PC-3 (cell line): ENCODE results near the gene CHTF18. TPM values are rescaled to one million over a fixed set of nuclear protein-coding genes. Genes with fewer than 3 reads are reported as not detected.
"Not testable (repeated sequence)": the region's sequence is repeated elsewhere in the genome, so short reads cannot be mapped to it uniquely, and the experiment has no call there.

Experiments used
- ATAC-seq: fragments of 200-7000 bp; cut with Tn5 transposase; 2 replicates; pipeline ENCODE4 v1.9.1; 2020; ENCODE audit warnings: mild to moderate bottlenecking, moderate library complexity
- BruUV-seq: library from RNA; stranded (reverse); fragments of 400-500 nt; replicated peaks from 2 replicates; lab custom pipeline; 2021; lab: Mats Ljungman, UMichigan
- CTCF ChIA-PET: fragments of 300-600 bp; sonication (Branson Sonifier 250); formaldehyde crosslinking; loops from one replicate; lab custom pipeline; 2022; ENCODE audit warnings: antibody characterized with exemption; lab: Charles Lee
- POLR2A ChIA-PET: fragments of 300-600 bp; sonication (Branson Sonifier 250); formaldehyde crosslinking; loops from one replicate; lab custom pipeline; 2022; ENCODE audit warnings: antibody characterized with exemption; ENCODE audit not compliant: unreplicated experiment; lab: Charles Lee
- DNase-seq: peaks from one replicate; pipeline ENCODE4 v3.0.0-alpha.2; 2015
- H2AFZ ChIP-seq: fragments of 300-600 bp; sonication (generic); 2 replicates; pipeline ENCODE4 v1.6.0; 2016; ENCODE audit warnings: antibody characterized with exemption, low read length
- H3F3A ChIP-seq: fragments of 300-600 bp; sonication (generic); one replicate; pipeline ENCODE4 v1.6.0; 2017; ENCODE audit warnings: antibody characterized with exemption, low read length, control low read depth, mild to moderate bottlenecking; ENCODE audit not compliant: unreplicated experiment
- H3K27ac ChIP-seq: fragments of 300-600 bp; sonication (generic); 2 replicates; pipeline ENCODE4 v1.5.1; 2016; ENCODE audit warnings: mild to moderate bottlenecking, low read length
- H3K27me3 ChIP-seq: fragments of 300-600 bp; sonication (generic); 2 replicates; pipeline ENCODE4 v1.6.1; 2016; ENCODE audit warnings: low read length, mixed read lengths
- H3K36me3 ChIP-seq: fragments of 300-600 bp; sonication (generic); 2 replicates; pipeline ENCODE4 v1.6.1; 2016; ENCODE audit warnings: low read depth, mixed run types, low read length, mixed read lengths
- H3K4me1 ChIP-seq: fragments of 300-600 bp; sonication (generic); 2 replicates; pipeline ENCODE4 v1.5.1; 2016; ENCODE audit warnings: low read length; ENCODE audit not compliant: insufficient read depth
- H3K4me2 ChIP-seq: fragments of 300-600 bp; sonication (generic); 2 replicates; pipeline ENCODE4 v1.6.0; 2016; ENCODE audit warnings: low read length
- H3K4me3 ChIP-seq: fragments of 300-600 bp; sonication (generic); 2 replicates; pipeline ENCODE4 v1.5.1; 2016; ENCODE audit warnings: mild to moderate bottlenecking, low read length, mixed read lengths
- H3K79me2 ChIP-seq: fragments of 300-600 bp; sonication (generic); 2 replicates; pipeline ENCODE4 v1.6.1; 2017; ENCODE audit warnings: low read length, mixed read lengths
- H3K9ac ChIP-seq: fragments of 300-600 bp; sonication (generic); 2 replicates; pipeline ENCODE4 v1.6.0; 2016; ENCODE audit warnings: mild to moderate bottlenecking, low read length
- H3K9me2 ChIP-seq: fragments of 300-600 bp; sonication (generic); replicated peaks from 2 replicates; pipeline ENCODE4 v1.6.1; 2016; ENCODE audit warnings: mixed run types, low read length, mixed read lengths
- H3K9me3 ChIP-seq: fragments of 300-600 bp; sonication (generic); 2 replicates; pipeline ENCODE4 v1.6.1; 2016; ENCODE audit warnings: low read length, mixed read lengths
- H4K20me1 ChIP-seq: fragments of 300-600 bp; sonication (generic); 2 replicates; pipeline ENCODE4 v1.6.1; 2016; ENCODE audit warnings: low read length, mixed read lengths
- EZH2 ChIP-seq: fragments of 300-600 bp; sonication (generic); IDR thresholded peaks from one replicate; pipeline ENCODE4 v1.6.1; 2017; ENCODE audit warnings: antibody characterized with exemption, mild to moderate bottlenecking, low read length; ENCODE audit not compliant: unreplicated experiment
- EZH2phosphoT487 ChIP-seq: fragments of 300-600 bp; sonication (generic); IDR thresholded peaks from 2 replicates; pipeline ENCODE4 v1.6.1; 2018; ENCODE audit warnings: mild to moderate bottlenecking, antibody characterized with exemption, low read length, borderline replicate concordance
- intact Hi-C: fragments of 100-400 bp; cut with micrococcal nuclease; formaldehyde crosslinking; loops from 2 replicates; pipeline ENCODE4 v1.9.0; 2023
- total RNA-seq: library from RNA; depleted of rRNA; stranded (reverse); fragments of >200 nt; gene quantifications from 2 replicates; pipeline ENCODE4 v1.2.3, GENCODE V29; 2014
- TF ChIP-seq, protein P1 (sequence below): fragments of 300-600 bp; sonication (generic); conservative IDR thresholded peaks from 2 replicates; pipeline ENCODE4 v1.5.1; 2017; ENCODE audit warnings: antibody characterized with exemption, low read depth, mild to moderate bottlenecking, low read length

CHTF18 gene
- total RNA-seq, 1 experiment from 2014 or later, result 79.0 TPM

DNA sequence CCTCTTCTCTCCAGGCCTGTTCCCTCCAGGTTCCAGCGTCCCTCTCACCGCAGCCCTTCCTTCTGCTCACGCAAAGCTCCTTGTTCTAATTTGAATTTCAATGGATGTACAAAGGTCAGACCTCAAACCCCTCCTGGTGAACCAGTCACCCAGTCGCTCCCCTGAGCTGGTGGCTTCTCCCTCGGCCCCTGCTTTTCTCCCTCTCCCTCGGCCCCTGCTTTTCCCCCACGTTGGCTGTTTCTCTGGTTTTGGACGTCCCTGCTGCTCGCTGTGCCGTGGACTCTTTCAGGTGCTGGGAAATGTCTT lies 36.5 kb upstream of the CHTF18 start:
- DNase-seq (no peak), ATAC-seq (no peak)
- intact Hi-C loops, result no loop called here
- Histone ChIP-seq H3K27ac (no peak overlapping the region), H3K4me3 (no peak overlapping the region), H3K79me2 (no peaks in the 10 kb centered on the region), H3K9me2 (no peaks in the 10 kb centered on the region), H3K9ac (no peak overlapping the region), H2AFZ (0 out of 2 replicates have a peak overlapping the region, but pooled peaks have one; percentile 9), H4K20me1 (no peaks in the 10 kb centered on the region), H3K9me3 (no peaks in the 10 kb centered on the region), H3K27me3 (no peaks in the 10 kb centered on the region), H3F3A (no peaks in the 10 kb centered on the region), H3K36me3 (no peaks in the 10 kb centered on the region), H3K4me1 (no peaks in the 10 kb centered on the region), H3K4me2 (peak overlapping the region; percentile 41)
- POLR2A ChIA-PET, result no interaction called here
- CTCF ChIA-PET, result no interaction called here
- TF ChIP-seq, protein P1, sequence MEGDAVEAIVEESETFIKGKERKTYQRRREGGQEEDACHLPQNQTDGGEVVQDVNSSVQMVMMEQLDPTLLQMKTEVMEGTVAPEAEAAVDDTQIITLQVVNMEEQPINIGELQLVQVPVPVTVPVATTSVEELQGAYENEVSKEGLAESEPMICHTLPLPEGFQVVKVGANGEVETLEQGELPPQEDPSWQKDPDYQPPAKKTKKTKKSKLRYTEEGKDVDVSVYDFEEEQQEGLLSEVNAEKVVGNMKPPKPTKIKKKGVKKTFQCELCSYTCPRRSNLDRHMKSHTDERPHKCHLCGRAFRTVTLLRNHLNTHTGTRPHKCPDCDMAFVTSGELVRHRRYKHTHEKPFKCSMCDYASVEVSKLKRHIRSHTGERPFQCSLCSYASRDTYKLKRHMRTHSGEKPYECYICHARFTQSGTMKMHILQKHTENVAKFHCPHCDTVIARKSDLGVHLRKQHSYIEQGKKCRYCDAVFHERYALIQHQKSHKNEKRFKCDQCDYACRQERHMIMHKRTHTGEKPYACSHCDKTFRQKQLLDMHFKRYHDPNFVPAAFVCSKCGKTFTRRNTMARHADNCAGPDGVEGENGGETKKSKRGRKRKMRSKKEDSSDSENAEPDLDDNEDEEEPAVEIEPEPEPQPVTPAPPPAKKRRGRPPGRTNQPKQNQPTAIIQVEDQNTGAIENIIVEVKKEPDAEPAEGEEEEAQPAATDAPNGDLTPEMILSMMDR, result no peak
- TF ChIP-seq EZH2phosphoT487, result no peak
- TF ChIP-seq EZH2, result no peak
- BruUV-seq, result no TSS peak

DNA sequence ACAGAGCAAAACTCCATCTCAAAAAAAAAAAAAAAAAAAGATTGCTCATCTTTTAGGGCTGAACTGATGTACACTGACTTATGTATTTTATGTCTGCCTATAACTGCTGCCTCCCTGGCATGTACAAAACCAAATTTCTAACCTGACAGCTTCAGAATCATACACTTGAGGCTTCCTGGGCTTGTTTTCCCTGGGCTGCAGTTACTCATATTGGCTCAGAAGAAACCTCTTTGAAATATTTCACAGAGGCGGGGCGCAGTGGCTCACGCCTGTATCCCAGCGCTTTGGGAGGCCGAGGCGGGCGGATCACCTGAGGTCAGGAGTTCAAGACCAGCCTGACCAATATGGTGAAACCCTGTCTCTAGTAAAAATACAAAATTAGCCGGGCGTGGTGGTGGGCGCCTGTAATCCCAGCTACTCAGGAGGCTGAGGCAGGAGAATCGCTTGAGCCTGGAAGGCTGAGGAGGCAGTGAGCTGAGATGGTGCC lies 34.3 kb upstream of the CHTF18 start:
- H3K27ac ChIP-seq, DNase-seq, H3K4me2 ChIP-seq, H3K36me3 ChIP-seq, BruUV-seq, H3K9ac ChIP-seq, H3K79me2 ChIP-seq, H3K9me2 ChIP-seq, H3K27me3 ChIP-seq, H3K4me1 ChIP-seq, H3K9me3 ChIP-seq, H4K20me1 ChIP-seq, ATAC-seq, H2AFZ ChIP-seq, H3K4me3 ChIP-seq, POLR2A ChIA-PET, CTCF ChIA-PET, H3F3A ChIP-seq, intact Hi-C loops: not testable (repeated sequence)

DNA sequence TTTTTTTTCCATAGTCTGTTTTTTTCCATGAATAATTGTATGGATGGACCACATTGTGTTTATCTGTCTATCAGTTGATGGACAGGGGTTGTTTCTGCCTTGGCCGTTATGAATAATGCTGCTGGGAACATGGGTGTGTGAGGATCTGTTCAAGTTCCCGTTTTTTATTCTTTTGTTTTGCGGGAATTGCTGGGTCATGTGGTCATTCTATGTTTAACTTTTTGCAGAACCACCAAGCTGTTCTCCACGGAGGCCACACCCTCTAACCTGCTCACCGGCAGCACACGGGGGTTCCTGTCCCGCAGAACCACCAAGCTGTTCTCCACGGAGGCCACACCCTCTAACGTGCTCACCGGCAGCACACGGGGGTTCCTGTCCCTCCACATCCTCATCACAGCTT lies 33.8 kb upstream of the CHTF18 start:
- no TSS peak for BruUV-seq
- DNase-seq (no peak), ATAC-seq (no peak)
- Histone ChIP-seq H3K36me3 (no peaks in the 10 kb centered on the region), H3K79me2 (no peaks in the 10 kb centered on the region), H3K9me3 (no peaks in the 10 kb centered on the region), H2AFZ (no peak overlapping the region), H3K4me3 (no peak overlapping the region), H4K20me1 (no peaks in the 10 kb centered on the region), H3K9ac (no peak overlapping the region), H3K4me1 (no peaks in the 10 kb centered on the region), H3K27me3 (no peaks in the 10 kb centered on the region), H3K27ac (no peak overlapping the region), H3K4me2 (no peak overlapping the region), H3F3A (no peaks in the 10 kb centered on the region), H3K9me2 (no peaks in the 10 kb centered on the region)
- CTCF ChIA-PET, result no interaction called here
- POLR2A ChIA-PET, result no interaction called here
- intact Hi-C loops, result no loop called here
- TF ChIP-seq EZH2 (no peak), EZH2phosphoT487 (no peak)
- TF ChIP-seq, protein P1, result no peak
